Lower leg skin (tissue), 4 donors: Measurements from ENCODE around the gene ZBTB20. TPM values are rescaled to one million over a fixed set of nuclear protein-coding genes. Genes with fewer than 3 reads are reported as not detected.

ENCODE experiments used
- DNase-seq, 2 donors: peaks; one replicate each; pipeline ENCODE4 v3.0.0-alpha.2; 2019; ENCODE audit warnings: low spot score in 2 of 2
- H3K4me3 ChIP-seq: fragments of 200-600 bp; sonication (generic); 2 replicates; pipeline ENCODE4 v1.5.1; 2017; ENCODE audit warnings: mild to moderate bottlenecking, low read depth; ENCODE audit not compliant: poor library complexity, severe bottlenecking
- CTCF ChIP-seq, 3 donors: fragments of 450-650 bp; IDR thresholded peaks; one replicate each; pipeline ENCODE4 v1.5.1; 2016; ENCODE audit warnings: antibody characterized with exemption in 3 of 3, mild to moderate bottlenecking in 3 of 3, moderate library complexity in 2 of 3
- POLR2A ChIP-seq, 2 donors: fragments of 450-650 bp; IDR thresholded peaks; one replicate each; pipeline ENCODE4 v1.6.1; 2016 to 2017; ENCODE audit warnings: antibody characterized with exemption in 2 of 2, mild to moderate bottlenecking in 1 of 2, moderate library complexity in 1 of 2
- WGBS, 2 donors: methylation state at CpG; one replicate each; pipeline ENCODE4 v1.1.5; 2018; 5-methylcytosine and 5-hydroxymethylcytosine counted together
- intact Hi-C: fragments of 100-400 bp; cut with DNase I; formaldehyde crosslinking; loops from one replicate; pipeline ENCODE4 v1.15.0; 2023; ENCODE audit warnings: low total_unique reads
- total RNA-seq, 4 donors: library from RNA; depleted of rRNA; stranded (reverse); fragments of >200 nt; gene quantifications; one replicate each; pipeline ENCODE4 v1.1.0, GENCODE V29; 2016

Gene ZBTB20
- total RNA-seq, 4 donors from 2014 or later, result 22.5 to 41.9 (median 33.1) TPM

GRCh38 chr3:114445233-114445632 lies 701.9 kb downstream of the ZBTB20 start:
- DNase-seq, result no peak
- no peak overlapping the region for H3K4me3 ChIP-seq
- WGBS, 2 donors, result 80 to 85% methylated on average over 2 of the region's 2 CpGs
- intact Hi-C loops, result no loop called here
- no peak for TF ChIP-seq POLR2A (IDR thresholded peaks at IDR 0.05)
- no peak for TF ChIP-seq CTCF (IDR thresholded peaks at IDR 0.05)

- no peak for DNase-seq
- TF ChIP-seq POLR2A (IDR thresholded peaks at IDR 0.05) (no peak), CTCF (IDR thresholded peaks at IDR 0.05) (no peak)
- 65 to 71% methylated on average over 3 of the region's 3 CpGs for WGBS, 2 donors
- intact Hi-C loops, result no loop called here
- H3K4me3 ChIP-seq, result no peak overlapping the region
These were observed 702.9 kb downstream of the ZBTB20 start for GRCh38 chr3:114444216-114444615.

GRCh38 chr3:114442246-114442645 lies 704.8 kb downstream of the ZBTB20 start:
- no peak overlapping the region for H3K4me3 ChIP-seq
- intact Hi-C loops, result no loop called here
- no peak for TF ChIP-seq POLR2A (IDR thresholded peaks at IDR 0.05)
- TF ChIP-seq CTCF (IDR thresholded peaks at IDR 0.05), result no peak
- no peak for DNase-seq

- 95 to 97% methylated on average over 10 of the region's 10 CpGs for WGBS, 2 donors
- intact Hi-C loops, result no loop called here
- no peak for DNase-seq
- no peak overlapping the region for H3K4me3 ChIP-seq
- no peak for TF ChIP-seq CTCF (IDR thresholded peaks at IDR 0.05)
- no peak for TF ChIP-seq POLR2A (IDR thresholded peaks at IDR 0.05)
These were observed 705.7 kb downstream of the ZBTB20 start for GRCh38 chr3:114441386-114441785.

- DNase-seq, result no peak
- intact Hi-C loops, result no loop called here
- no peak for TF ChIP-seq POLR2A (IDR thresholded peaks at IDR 0.05)
- no peak for TF ChIP-seq CTCF (IDR thresholded peaks at IDR 0.05)
- H3K4me3 ChIP-seq, result no peak overlapping the region
- WGBS, 2 donors, result 82 to 83% methylated on average over 4 of the region's 4 CpGs
These were observed 706.4 kb downstream of the ZBTB20 start for GRCh38 chr3:114440700-114441099.

- WGBS, 2 donors, result 94 to 95% methylated on average over 1 of the region's 1 CpG
- intact Hi-C loops, result no loop called here
- TF ChIP-seq CTCF (IDR thresholded peaks at IDR 0.05), result no peak
- TF ChIP-seq POLR2A (IDR thresholded peaks at IDR 0.05), result no peak
- DNase-seq, result no peak
- no peak overlapping the region for H3K4me3 ChIP-seq
These were observed 707.8 kb downstream of the ZBTB20 start for GRCh38 chr3:114439284-114439683.
